ENCODE results near the gene POU2AF2. TPM values are rescaled to one million over a fixed set of nuclear protein-coding genes. Genes with fewer than 3 reads are reported as not detected.
"Not testable (repeated sequence)": the region's sequence is repeated elsewhere in the genome, so short reads cannot be mapped to it uniquely, and the experiment has no call there.

POU2AF2 gene
- total and polyA plus RNA-seq, 5 donors from 2014 or later: not detected

DNA sequence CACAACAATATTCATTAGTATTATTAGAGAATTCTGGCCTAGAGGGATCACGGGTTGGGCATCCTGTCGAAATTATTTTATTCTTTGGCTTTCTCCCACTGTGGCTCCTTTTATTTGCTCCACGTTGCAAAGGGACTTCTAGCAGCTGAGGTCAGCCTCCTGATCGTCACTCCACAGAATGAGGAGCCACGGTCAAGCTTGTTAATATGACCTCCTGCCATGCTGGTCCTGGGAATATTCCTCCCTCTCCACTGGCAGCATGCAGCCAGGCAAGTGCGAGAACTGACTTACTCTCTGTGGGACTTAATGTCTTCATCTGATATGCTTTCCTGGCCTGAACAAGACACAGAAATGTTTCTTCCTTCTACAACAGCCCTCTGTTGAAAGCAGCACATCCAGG lies 73.8 kb downstream of the POU2AF2 start:
- Mint-ChIP-seq H3K27ac (no peak overlapping the region), H3K4me1 (no peaks in the 10 kb centered on the region), H3K4me3 (no peak overlapping the region), H3K27me3 (peaks cover 6% of the 10 kb centered on the region), H3K36me3 (no peaks in the 10 kb centered on the region), H3K9me3 (no peaks in the 10 kb centered on the region)
- no peak overlapping the region for H3K27ac ChIP-seq (ENCODE audit: insufficient read depth, low read length, poor library complexity, severe bottlenecking)
- H3K36me3 ChIP-seq (ENCODE audit: control insufficient read depth, insufficient read depth, low read length): no peaks in the 10 kb centered on the region
- no peaks in the 10 kb centered on the region for H3K9me3 ChIP-seq (ENCODE audit: control insufficient read depth in 2 of 2, low read length in 2 of 2)
- H3K27me3 ChIP-seq (ENCODE audit: control insufficient read depth, insufficient read depth, low read length): peaks cover 2% of the 10 kb centered on the region
- no peak for DNase-seq
- no peak overlapping the region for H3K4me3 ChIP-seq (ENCODE audit: low read depth, low read length)
- H3K4me1 ChIP-seq (ENCODE audit: control insufficient read depth, insufficient read depth, low read length, poor library complexity, severe bottlenecking): no peaks in the 10 kb centered on the region
- no peak for ATAC-seq (ENCODE audit: low read depth in 2 of 2)

DNA sequence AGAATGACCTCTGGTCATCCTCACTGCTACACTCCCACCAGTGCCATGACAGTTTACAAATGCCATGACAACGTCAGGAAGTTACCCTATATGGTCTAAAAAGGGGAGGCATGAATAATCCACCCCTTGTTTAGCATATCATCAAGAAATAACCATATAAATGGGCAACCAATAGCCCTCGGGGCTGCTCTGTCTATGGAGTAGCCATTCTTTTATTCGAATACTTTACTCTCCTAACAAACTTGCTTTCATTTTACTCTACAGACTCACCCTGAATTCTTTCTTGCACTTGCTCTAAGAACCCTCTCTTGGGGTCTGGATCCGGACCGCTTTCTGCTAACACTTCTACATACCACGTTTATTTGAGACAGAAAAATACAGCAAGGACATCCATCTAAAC lies 74.7 kb downstream of the POU2AF2 start:
- not testable (repeated sequence) for H3K4me1 ChIP-seq (ENCODE audit: control insufficient read depth, insufficient read depth, low read length, poor library complexity, severe bottlenecking); H3K9me3 Mint-ChIP-seq; H3K27ac ChIP-seq (ENCODE audit: insufficient read depth, low read length, poor library complexity, severe bottlenecking); ATAC-seq (ENCODE audit: low read depth in 2 of 2); H3K4me1 Mint-ChIP-seq; H3K4me3 Mint-ChIP-seq; H3K27ac Mint-ChIP-seq; H3K9me3 ChIP-seq (ENCODE audit: control insufficient read depth in 2 of 2, low read length in 2 of 2); H3K36me3 ChIP-seq (ENCODE audit: control insufficient read depth, insufficient read depth, low read length); H3K27me3 ChIP-seq (ENCODE audit: control insufficient read depth, insufficient read depth, low read length); H3K4me3 ChIP-seq (ENCODE audit: low read depth, low read length); H3K36me3 Mint-ChIP-seq; DNase-seq
- peaks cover 10% of the 10 kb centered on the region for H3K27me3 Mint-ChIP-seq

DNA sequence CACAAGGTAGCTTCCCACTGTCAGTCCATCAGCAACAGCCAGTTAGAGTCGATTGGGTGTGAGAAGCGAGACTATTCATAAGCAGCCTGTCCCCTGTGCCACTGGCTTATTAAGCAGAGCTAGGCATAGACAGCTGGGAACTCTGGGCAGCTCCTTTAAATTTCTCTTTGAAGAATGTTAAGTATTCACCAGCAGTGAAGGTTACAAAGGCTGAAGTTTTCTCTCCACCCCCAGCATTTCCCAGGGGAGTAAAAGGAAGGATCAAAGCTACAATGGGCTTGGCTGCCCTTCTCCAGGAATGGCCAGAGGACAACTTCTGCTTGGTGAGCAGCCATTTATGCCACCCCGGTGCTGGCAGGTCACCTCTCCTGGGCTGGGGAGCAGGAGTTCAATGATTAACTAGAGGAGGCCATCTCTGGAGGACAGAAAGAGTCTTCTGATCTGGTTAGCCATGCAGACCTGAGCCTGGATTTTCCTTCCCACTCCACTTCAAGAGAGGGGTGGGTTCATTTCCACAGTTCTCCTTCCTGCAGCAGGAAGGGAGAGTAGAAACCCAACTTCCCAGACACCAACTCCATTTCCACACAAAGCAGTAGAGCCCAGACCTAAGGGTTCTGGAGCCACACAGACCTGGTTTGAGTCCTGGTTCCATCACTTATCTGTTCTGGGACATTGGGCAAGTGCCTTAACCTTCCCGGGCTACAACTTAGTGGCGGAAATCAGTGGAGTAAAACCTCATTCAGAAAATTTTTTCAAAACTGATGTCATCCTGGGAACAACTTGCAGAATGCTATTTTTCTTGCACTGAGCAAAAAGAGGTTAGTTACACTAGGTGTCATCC lies 75.4 kb downstream of the POU2AF2 start:
- H3K4me3 ChIP-seq (ENCODE audit: low read depth, low read length): no peak overlapping the region
- Mint-ChIP-seq H3K36me3 (no peaks in the 10 kb centered on the region), H3K4me1 (no peaks in the 10 kb centered on the region), H3K9me3 (peaks cover 0 to 2% (median 0%) of the 10 kb centered on the region in 7 donors), H3K4me3 (no peak overlapping the region), H3K27me3 (peaks cover 9% of the 10 kb centered on the region), H3K27ac (no peak overlapping the region)
- H3K27ac ChIP-seq (ENCODE audit: insufficient read depth, low read length, poor library complexity, severe bottlenecking): no peak overlapping the region
- DNase-seq (no peak), ATAC-seq (ENCODE audit: low read depth in 2 of 2) (no peak)
- no peaks in the 10 kb centered on the region for H3K9me3 ChIP-seq (ENCODE audit: control insufficient read depth in 2 of 2, low read length in 2 of 2)
- H3K27me3 ChIP-seq (ENCODE audit: control insufficient read depth, insufficient read depth, low read length): peaks cover 2% of the 10 kb centered on the region
- no peaks in the 10 kb centered on the region for H3K4me1 ChIP-seq (ENCODE audit: control insufficient read depth, insufficient read depth, low read length, poor library complexity, severe bottlenecking)
- H3K36me3 ChIP-seq (ENCODE audit: control insufficient read depth, insufficient read depth, low read length): no peaks in the 10 kb centered on the region

DNA sequence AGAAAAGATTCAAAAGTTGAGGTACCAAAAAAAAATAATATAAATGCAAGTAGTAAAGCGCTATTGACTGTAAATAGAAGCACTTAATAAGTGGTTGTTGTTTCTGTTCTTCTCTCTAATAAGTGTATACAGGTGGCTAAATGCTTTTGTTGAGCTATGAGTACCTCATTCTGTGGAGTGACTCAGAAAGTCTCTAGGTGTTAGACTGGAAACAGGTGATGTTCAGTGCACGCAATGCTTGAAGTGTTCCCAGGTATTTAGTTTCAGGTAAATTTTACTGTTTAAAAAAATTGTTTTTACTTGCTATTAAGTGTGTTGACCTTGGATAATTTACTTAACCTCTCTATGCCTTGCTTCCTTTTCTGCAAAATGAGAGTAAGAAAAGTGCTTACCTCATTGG lies 77.0 kb downstream of the POU2AF2 start:
- DNase-seq (no peak), ATAC-seq (ENCODE audit: low read depth in 2 of 2) (no peak)
- no peaks in the 10 kb centered on the region for H3K4me1 Mint-ChIP-seq
- H3K4me1 ChIP-seq (ENCODE audit: control insufficient read depth, insufficient read depth, low read length, poor library complexity, severe bottlenecking): no peaks in the 10 kb centered on the region
- peaks cover 9% of the 10 kb centered on the region for H3K27me3 Mint-ChIP-seq
- H3K9me3 ChIP-seq (ENCODE audit: control insufficient read depth in 2 of 2, low read length in 2 of 2): no peaks in the 10 kb centered on the region
- H3K36me3 ChIP-seq (ENCODE audit: control insufficient read depth, insufficient read depth, low read length): no peaks in the 10 kb centered on the region
- peaks cover 2% of the 10 kb centered on the region for H3K27me3 ChIP-seq (ENCODE audit: control insufficient read depth, insufficient read depth, low read length)
- H3K27ac Mint-ChIP-seq: no peak overlapping the region
- no peaks in the 10 kb centered on the region for H3K36me3 Mint-ChIP-seq
- no peak overlapping the region for H3K27ac ChIP-seq (ENCODE audit: insufficient read depth, low read length, poor library complexity, severe bottlenecking)
- H3K4me3 Mint-ChIP-seq: no peak overlapping the region
- no peak overlapping the region for H3K4me3 ChIP-seq (ENCODE audit: low read depth, low read length)
- peaks cover 0 to 3% (median 0%) of the 10 kb centered on the region in 7 donors for H3K9me3 Mint-ChIP-seq

DNA sequence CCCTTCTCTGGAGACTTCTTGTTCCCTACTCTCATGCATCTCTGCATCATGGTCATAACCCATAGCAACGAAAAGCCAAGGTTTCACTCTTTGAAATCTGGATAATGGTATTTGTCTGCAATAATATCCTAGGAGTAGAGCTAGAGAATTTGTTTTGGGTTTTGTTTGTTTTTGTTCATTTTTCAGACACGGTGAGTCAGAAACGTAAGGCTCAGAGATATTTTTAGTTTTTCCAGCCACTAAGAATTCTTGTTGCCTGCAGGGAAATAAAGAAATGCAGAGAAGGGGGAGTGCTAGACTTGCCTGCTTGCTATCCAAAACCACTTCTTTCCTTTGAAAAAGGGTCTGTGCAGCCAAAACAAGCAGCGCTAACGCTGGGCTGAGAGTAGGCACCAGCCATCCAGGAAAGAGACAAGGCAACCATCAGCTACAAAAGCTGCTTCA lies 78.8 kb downstream of the POU2AF2 start:
- H3K4me1 ChIP-seq (ENCODE audit: control insufficient read depth, insufficient read depth, low read length, poor library complexity, severe bottlenecking): no peaks in the 10 kb centered on the region
- H3K4me3 ChIP-seq (ENCODE audit: low read depth, low read length): no peak overlapping the region
- no peak for ATAC-seq (ENCODE audit: low read depth in 2 of 2)
- H3K36me3 Mint-ChIP-seq: no peaks in the 10 kb centered on the region
- H3K27me3 ChIP-seq (ENCODE audit: control insufficient read depth, insufficient read depth, low read length): no peaks in the 10 kb centered on the region
- H3K9me3 ChIP-seq (ENCODE audit: control insufficient read depth in 2 of 2, low read length in 2 of 2): no peaks in the 10 kb centered on the region
- DNase-seq: no peak
- H3K27ac ChIP-seq (ENCODE audit: insufficient read depth, low read length, poor library complexity, severe bottlenecking): no peak overlapping the region
- no peaks in the 10 kb centered on the region for H3K4me1 Mint-ChIP-seq
- H3K36me3 ChIP-seq (ENCODE audit: control insufficient read depth, insufficient read depth, low read length): no peaks in the 10 kb centered on the region
- peaks cover 9% of the 10 kb centered on the region for H3K27me3 Mint-ChIP-seq
- H3K4me3 Mint-ChIP-seq: no peak overlapping the region
- no peak overlapping the region for H3K27ac Mint-ChIP-seq
- peaks cover 0 to 3% (median 0%) of the 10 kb centered on the region in 7 donors for H3K9me3 Mint-ChIP-seq

DNA sequence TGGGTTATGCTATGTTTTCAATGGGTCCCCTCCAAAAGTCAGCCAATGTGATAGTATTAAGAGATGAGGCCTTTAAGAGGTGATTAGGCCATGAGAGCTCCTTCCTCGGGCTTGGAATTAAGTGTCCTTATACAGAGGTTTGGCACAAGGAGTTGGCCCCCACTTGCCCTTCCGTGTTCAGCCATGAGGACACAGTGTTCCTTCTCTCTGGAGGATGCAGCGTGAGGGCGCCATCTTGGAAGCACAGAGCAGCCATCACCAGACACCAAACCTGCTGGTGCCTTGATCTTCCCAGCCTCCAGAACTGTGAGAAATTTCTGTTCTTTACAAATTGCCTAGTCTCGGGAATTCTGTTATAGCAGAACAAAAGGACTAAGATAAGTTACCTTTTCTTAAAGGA lies 79.7 kb downstream of the POU2AF2 start:
- no peak overlapping the region for H3K4me3 Mint-ChIP-seq
- peaks cover 9% of the 10 kb centered on the region for H3K27me3 Mint-ChIP-seq
- H3K36me3 Mint-ChIP-seq: no peaks in the 10 kb centered on the region
- H3K36me3 ChIP-seq (ENCODE audit: control insufficient read depth, insufficient read depth, low read length): no peaks in the 10 kb centered on the region
- no peaks in the 10 kb centered on the region for H3K4me1 ChIP-seq (ENCODE audit: control insufficient read depth, insufficient read depth, low read length, poor library complexity, severe bottlenecking)
- no peaks in the 10 kb centered on the region for H3K4me1 Mint-ChIP-seq
- H3K9me3 ChIP-seq (ENCODE audit: control insufficient read depth in 2 of 2, low read length in 2 of 2): no peaks in the 10 kb centered on the region
- no peak overlapping the region for H3K4me3 ChIP-seq (ENCODE audit: low read depth, low read length)
- no peaks in the 10 kb centered on the region for H3K27me3 ChIP-seq (ENCODE audit: control insufficient read depth, insufficient read depth, low read length)
- ATAC-seq (ENCODE audit: low read depth in 2 of 2) (no peak), DNase-seq (no peak)
- peaks cover 0 to 3% (median 0%) of the 10 kb centered on the region in 7 donors for H3K9me3 Mint-ChIP-seq
- H3K27ac ChIP-seq (ENCODE audit: insufficient read depth, low read length, poor library complexity, severe bottlenecking): no peak overlapping the region
- H3K27ac Mint-ChIP-seq: no peak overlapping the region

DNA sequence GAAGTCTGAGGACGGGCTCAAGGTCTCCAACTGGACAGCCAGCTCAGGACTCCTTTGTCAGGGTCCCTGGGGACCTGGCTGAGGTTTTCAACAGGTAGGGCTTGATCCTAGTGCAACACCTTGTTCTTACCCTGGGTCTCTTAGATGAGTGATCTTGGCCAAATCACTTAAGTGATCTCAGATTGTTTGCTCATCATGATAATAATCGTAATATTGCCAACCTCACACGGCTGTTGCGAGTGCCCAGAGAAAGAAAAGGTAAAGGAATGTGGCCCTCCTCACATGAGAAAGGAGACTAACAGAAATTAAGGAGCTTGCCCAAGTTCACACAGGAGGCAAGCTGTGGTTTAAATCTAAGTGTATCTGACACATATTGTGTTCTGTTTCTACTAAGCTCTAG lies 81.3 kb downstream of the POU2AF2 start:
- H3K27ac Mint-ChIP-seq: no peak overlapping the region
- H3K4me3 Mint-ChIP-seq: no peak overlapping the region
- no peaks in the 10 kb centered on the region for H3K36me3 Mint-ChIP-seq
- no peaks in the 10 kb centered on the region for H3K4me1 Mint-ChIP-seq
- peaks cover 0 to 3% (median 0%) of the 10 kb centered on the region in 7 donors for H3K9me3 Mint-ChIP-seq
- Histone ChIP-seq H3K9me3 (ENCODE audit: control insufficient read depth in 2 of 2, low read length in 2 of 2) (no peaks in the 10 kb centered on the region), H3K4me3 (ENCODE audit: low read depth, low read length) (no peak overlapping the region), H3K27ac (ENCODE audit: insufficient read depth, low read length, poor library complexity, severe bottlenecking) (no peak overlapping the region), H3K27me3 (ENCODE audit: control insufficient read depth, insufficient read depth, low read length) (no peaks in the 10 kb centered on the region), H3K36me3 (ENCODE audit: control insufficient read depth, insufficient read depth, low read length) (no peaks in the 10 kb centered on the region), H3K4me1 (ENCODE audit: control insufficient read depth, insufficient read depth, low read length, poor library complexity, severe bottlenecking) (no peaks in the 10 kb centered on the region)
- DNase-seq: no peak
- no peak for ATAC-seq (ENCODE audit: low read depth in 2 of 2)
- H3K27me3 Mint-ChIP-seq: peaks cover 9% of the 10 kb centered on the region

All from CD4-positive, CD25-positive, alpha-beta regulatory T cell (primary cell).